Neural progenitor cell (in vitro differentiated cells): ENCODE data around the gene RBFOX2.

Source experiments
- EZH2 ChIP-seq: fragments of 200-600 bp; sonication (generic); IDR thresholded peaks from 2 replicates; pipeline ENCODE4 v1.6.1; 2017; ENCODE audit warnings: antibody characterized with exemption, mild to moderate bottlenecking, moderate library complexity
- EZH2phosphoT487 ChIP-seq: fragments of 200-600 bp; sonication (generic); IDR thresholded peaks from 2 replicates; pipeline ENCODE4 v1.6.1; 2017; ENCODE audit warnings: antibody characterized with exemption
- TF ChIP-seq, protein P1 (sequence below): fragments of 200-600 bp; sonication (generic); IDR thresholded peaks from 2 replicates; pipeline ENCODE4 v1.5.1; 2017; ENCODE audit warnings: antibody characterized with exemption, mild to moderate bottlenecking

DNA sequence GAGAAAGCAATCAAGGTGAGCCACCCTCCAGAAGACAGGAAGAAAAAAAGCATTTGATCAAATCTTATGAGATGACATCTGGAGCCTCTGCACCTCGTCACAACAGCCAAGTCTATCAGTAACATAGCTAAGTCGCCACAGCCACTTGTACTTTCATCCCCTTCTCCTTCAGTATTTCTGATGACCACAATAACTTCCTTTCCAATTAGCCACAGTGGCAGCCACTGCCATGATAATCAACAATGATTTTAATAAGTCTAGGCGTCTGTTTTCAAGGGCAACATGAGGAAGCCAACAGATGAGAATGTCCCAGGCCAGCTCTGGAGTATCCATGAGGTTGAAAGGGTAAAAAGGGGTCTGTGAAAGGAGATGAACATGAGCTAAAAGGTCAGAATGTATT lies 29.9 kb downstream of the RBFOX2 start:
- TF ChIP-seq, protein P1, sequence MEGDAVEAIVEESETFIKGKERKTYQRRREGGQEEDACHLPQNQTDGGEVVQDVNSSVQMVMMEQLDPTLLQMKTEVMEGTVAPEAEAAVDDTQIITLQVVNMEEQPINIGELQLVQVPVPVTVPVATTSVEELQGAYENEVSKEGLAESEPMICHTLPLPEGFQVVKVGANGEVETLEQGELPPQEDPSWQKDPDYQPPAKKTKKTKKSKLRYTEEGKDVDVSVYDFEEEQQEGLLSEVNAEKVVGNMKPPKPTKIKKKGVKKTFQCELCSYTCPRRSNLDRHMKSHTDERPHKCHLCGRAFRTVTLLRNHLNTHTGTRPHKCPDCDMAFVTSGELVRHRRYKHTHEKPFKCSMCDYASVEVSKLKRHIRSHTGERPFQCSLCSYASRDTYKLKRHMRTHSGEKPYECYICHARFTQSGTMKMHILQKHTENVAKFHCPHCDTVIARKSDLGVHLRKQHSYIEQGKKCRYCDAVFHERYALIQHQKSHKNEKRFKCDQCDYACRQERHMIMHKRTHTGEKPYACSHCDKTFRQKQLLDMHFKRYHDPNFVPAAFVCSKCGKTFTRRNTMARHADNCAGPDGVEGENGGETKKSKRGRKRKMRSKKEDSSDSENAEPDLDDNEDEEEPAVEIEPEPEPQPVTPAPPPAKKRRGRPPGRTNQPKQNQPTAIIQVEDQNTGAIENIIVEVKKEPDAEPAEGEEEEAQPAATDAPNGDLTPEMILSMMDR = no peak
- TF ChIP-seq EZH2 (no peak), EZH2phosphoT487 (no peak)
